Activated naive CD4-positive, alpha-beta T cell treated with anti-CD3 and anti-CD28 coated beads, Interleukin-2, amount 10 ng/mL, durations not matched to agents 7 days and 5 days (primary cell): ENCODE results near the gene OLFM3.

ENCODE experiments used
- CTCF ChIA-PET: fragments of 350-600 bp; sonication (Branson Sonifier 250); formaldehyde crosslinking; loops from one replicate; lab custom pipeline; 2021; ENCODE audit warnings: antibody characterized with exemption; lab: Charles Lee
- DNase-seq: peaks from one replicate; pipeline ENCODE4 v3.0.0-alpha.2; 2020
- H3K27ac Mint-ChIP-seq: one replicate; pipeline ENCODE4 v1.8.0; 2021; ENCODE audit warnings: mild to moderate bottlenecking, moderate library complexity, mixed read lengths
- H3K27me3 Mint-ChIP-seq: one replicate; pipeline ENCODE4 v1.8.0; 2021; ENCODE audit warnings: mild to moderate bottlenecking, mixed read lengths
- H3K36me3 Mint-ChIP-seq: one replicate; pipeline ENCODE4 v1.8.0; 2021; ENCODE audit warnings: mixed read lengths
- H3K4me1 Mint-ChIP-seq: one replicate; pipeline ENCODE4 v1.8.0; 2021; ENCODE audit warnings: mixed read lengths
- H3K4me3 Mint-ChIP-seq: one replicate; pipeline ENCODE4 v1.8.0; 2021; ENCODE audit warnings: mild to moderate bottlenecking, moderate library complexity, mixed read lengths
- H3K9me3 Mint-ChIP-seq: one replicate; pipeline ENCODE4 v1.8.0; 2021; ENCODE audit warnings: mixed read lengths

Gene OLFM3

GRCh38 chr1:101918277-101918676 is 78.4 kb downstream of the OLFM3 start:
- no peak for DNase-seq
- no peaks in the 10 kb centered on the region for H3K36me3 Mint-ChIP-seq
- no peak overlapping the region for H3K27ac Mint-ChIP-seq
- CTCF ChIA-PET: no interaction called here
- H3K4me1 Mint-ChIP-seq: no peaks in the 10 kb centered on the region
- H3K27me3 Mint-ChIP-seq: no peaks in the 10 kb centered on the region
- H3K9me3 Mint-ChIP-seq: no peaks in the 10 kb centered on the region
- no peak overlapping the region for H3K4me3 Mint-ChIP-seq

DNA sequence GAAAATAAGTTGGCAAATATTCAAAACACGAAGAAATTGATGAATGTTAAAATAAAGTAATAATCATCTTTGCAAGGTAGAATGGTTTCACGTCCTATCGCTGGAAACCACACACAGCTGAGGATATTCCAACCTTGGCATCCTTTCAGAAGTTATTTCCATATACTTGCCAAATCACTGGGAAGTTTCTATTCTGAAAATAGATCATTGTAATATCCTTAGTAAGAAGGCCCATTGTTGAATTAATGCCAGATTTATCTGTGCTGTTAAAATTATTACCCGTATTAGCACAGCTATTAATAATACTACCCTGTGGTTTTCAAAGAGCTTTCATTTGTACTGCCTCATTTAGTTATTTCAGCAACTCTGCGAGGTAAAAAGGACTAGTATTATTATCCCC is 81.1 kb downstream of the OLFM3 start:
- Mint-ChIP-seq H3K4me3 (no peak overlapping the region), H3K27ac (no peak overlapping the region), H3K9me3 (no peaks in the 10 kb centered on the region), H3K36me3 (no peaks in the 10 kb centered on the region), H3K4me1 (no peaks in the 10 kb centered on the region), H3K27me3 (no peaks in the 10 kb centered on the region)
- CTCF ChIA-PET: no interaction called here
- DNase-seq: no peak

DNA sequence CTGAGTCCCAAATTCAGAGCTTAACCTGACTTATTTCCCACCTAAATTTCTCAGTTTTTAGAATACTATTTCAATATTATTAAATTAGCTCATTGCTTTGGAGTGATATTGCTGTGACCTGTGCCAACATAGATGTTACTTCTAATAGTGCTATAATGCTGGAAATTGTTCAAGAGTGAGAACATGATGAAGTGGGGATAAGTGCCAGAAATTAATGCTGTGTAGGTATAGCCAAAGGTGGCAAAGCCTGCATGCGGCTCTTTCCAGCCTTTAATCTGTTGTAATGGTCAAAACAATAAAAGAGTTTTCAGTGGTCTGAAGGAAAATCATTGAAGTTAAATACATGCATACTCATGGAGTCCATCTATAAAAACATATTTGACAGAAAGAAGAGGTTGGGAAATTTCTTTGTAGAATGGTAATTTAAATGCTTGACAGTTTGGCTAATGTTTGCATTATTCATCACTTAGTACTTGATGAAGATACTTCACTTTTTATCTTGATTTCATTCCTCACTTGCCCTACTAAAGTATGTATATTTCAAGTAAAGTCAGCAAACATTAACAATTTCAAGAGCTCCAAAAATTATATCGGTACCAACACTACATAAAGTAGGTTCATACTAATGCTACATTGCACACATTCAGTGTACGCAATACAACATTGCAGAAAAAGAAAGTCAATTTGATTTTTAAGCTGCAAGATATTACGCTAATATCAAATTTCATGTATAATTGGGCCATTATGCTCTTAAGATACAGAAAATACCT is 82.1 kb downstream of the OLFM3 start:
- Mint-ChIP-seq H3K36me3 (no peaks in the 10 kb centered on the region), H3K4me1 (no peaks in the 10 kb centered on the region), H3K4me3 (no peak overlapping the region), H3K27ac (no peak overlapping the region), H3K9me3 (no peaks in the 10 kb centered on the region), H3K27me3 (no peaks in the 10 kb centered on the region)
- CTCF ChIA-PET: no interaction called here
- no peak for DNase-seq

GRCh38 chr1:101911894-101912293 is 84.8 kb downstream of the OLFM3 start:
- H3K27ac Mint-ChIP-seq: no peak overlapping the region
- no peaks in the 10 kb centered on the region for H3K36me3 Mint-ChIP-seq
- no peaks in the 10 kb centered on the region for H3K27me3 Mint-ChIP-seq
- H3K4me3 Mint-ChIP-seq: no peak overlapping the region
- no peaks in the 10 kb centered on the region for H3K4me1 Mint-ChIP-seq
- CTCF ChIA-PET: no interaction called here
- no peaks in the 10 kb centered on the region for H3K9me3 Mint-ChIP-seq
- DNase-seq: no peak

DNA sequence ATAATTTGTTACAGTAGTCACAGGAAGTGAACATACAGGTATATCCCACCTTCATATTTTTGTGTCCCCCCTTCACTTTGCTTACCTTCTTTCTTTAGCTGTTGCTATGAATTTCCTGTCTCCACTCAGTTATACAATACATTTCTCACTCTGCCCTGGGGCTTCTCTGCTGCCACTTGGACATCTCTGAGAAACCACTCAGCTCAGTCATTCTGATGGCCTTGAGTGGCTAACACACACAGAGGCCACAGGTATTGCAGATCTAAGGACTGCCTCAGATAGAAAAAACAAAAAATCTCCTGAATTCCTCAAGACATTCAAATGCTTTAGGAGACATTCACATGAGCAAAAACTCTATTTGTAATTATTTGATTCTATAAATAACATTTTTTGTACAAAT is 87.7 kb downstream of the OLFM3 start:
- CTCF ChIA-PET: no interaction called here

DNA sequence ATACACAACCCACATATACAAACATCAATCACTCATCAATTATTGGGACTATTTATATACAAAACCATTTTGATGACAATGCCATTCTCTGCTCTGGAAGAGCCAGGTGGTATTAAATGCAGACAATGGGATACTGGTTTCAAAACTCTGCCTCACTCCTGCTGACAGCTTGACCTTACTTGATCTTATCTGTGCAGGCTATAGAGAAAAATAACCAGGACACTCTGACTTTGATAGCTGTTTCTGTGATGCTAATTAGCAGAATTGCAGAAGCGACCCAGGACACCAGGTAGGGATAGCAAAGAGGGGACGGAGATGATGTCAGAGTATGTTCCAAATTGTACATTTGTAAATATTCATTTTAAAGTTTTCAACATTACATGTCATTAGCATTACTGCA is 89.5 kb downstream of the OLFM3 start:
- CTCF ChIA-PET: no interaction called here
- H3K27me3 Mint-ChIP-seq: no peaks in the 10 kb centered on the region
- H3K27ac Mint-ChIP-seq: no peak overlapping the region
- DNase-seq: no peak
- H3K4me1 Mint-ChIP-seq: no peaks in the 10 kb centered on the region
- H3K36me3 Mint-ChIP-seq: no peaks in the 10 kb centered on the region
- no peaks in the 10 kb centered on the region for H3K9me3 Mint-ChIP-seq
- no peak overlapping the region for H3K4me3 Mint-ChIP-seq

More for the DNA sequence above, 87.7 kb downstream of the OLFM3 start:
- H3K36me3 Mint-ChIP-seq: no peaks in the 10 kb centered on the region
- DNase-seq: no peak
- H3K4me1 Mint-ChIP-seq: no peaks in the 10 kb centered on the region
- H3K27ac Mint-ChIP-seq: no peak overlapping the region
- no peaks in the 10 kb centered on the region for H3K27me3 Mint-ChIP-seq
- no peaks in the 10 kb centered on the region for H3K9me3 Mint-ChIP-seq
- no peak overlapping the region for H3K4me3 Mint-ChIP-seq

- Mint-ChIP-seq H3K27ac (no peak overlapping the region), H3K27me3 (no peaks in the 10 kb centered on the region)
- CTCF ChIA-PET: no interaction called here
Measured at GRCh38 chr1:101905283-101905835, 91.4 kb downstream of the OLFM3 start.

DNA sequence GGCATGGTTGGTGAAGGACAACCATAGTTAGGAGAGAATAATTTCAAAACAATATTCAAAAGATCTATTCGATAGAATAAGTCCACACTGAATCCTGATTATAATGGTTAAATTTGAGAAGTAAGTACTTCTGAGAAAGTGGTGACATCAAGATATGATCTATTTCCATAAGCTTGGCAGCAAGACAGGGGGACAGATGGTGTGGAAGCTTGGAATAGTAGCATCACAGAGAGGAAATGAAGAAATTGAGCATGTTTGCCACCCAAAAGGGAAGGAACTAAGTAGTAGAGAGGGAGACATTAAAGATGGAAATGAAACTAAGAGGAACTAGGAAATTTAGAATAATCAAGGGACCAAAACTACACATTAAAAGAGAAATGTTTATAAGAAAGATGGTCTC is 94.5 kb downstream of the OLFM3 start:
- H3K27me3 Mint-ChIP-seq: no peaks in the 10 kb centered on the region
- CTCF ChIA-PET: no interaction called here
- no peak overlapping the region for H3K27ac Mint-ChIP-seq
- no peak for DNase-seq
- no peaks in the 10 kb centered on the region for H3K4me1 Mint-ChIP-seq
- no peak overlapping the region for H3K4me3 Mint-ChIP-seq
- H3K36me3 Mint-ChIP-seq: no peaks in the 10 kb centered on the region
- H3K9me3 Mint-ChIP-seq: no peaks in the 10 kb centered on the region

More at GRCh38 chr1:101905283-101905835, 91.4 kb downstream of the OLFM3 start:
- Mint-ChIP-seq H3K4me3 (no peak overlapping the region), H3K9me3 (no peaks in the 10 kb centered on the region), H3K4me1 (no peaks in the 10 kb centered on the region), H3K36me3 (no peaks in the 10 kb centered on the region)
- no peak for DNase-seq

DNA sequence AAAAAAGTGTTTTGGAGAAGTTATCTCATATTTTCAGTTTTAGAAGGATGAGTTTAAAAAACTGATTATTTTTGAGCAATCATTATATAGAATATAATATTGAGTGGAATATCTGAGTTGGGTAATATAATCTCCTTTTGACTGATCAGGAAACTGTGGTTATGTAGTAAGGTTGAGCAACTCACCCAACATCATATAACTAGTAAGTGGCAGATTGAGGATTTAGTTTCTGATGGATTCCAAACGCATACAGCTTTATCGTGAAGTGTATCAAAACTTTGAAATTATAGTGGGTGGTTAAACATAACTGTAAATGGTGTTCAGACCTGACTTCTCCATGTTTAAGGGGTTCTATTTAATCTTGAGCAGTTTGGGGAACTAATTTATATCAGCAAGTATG is 98.6 kb downstream of the OLFM3 start:
- Mint-ChIP-seq H3K4me1 (no peaks in the 10 kb centered on the region), H3K27me3 (no peaks in the 10 kb centered on the region), H3K4me3 (no peak overlapping the region), H3K36me3 (no peaks in the 10 kb centered on the region), H3K27ac (no peak overlapping the region), H3K9me3 (no peaks in the 10 kb centered on the region)
- no peak for DNase-seq
- CTCF ChIA-PET: no interaction called here

DNA sequence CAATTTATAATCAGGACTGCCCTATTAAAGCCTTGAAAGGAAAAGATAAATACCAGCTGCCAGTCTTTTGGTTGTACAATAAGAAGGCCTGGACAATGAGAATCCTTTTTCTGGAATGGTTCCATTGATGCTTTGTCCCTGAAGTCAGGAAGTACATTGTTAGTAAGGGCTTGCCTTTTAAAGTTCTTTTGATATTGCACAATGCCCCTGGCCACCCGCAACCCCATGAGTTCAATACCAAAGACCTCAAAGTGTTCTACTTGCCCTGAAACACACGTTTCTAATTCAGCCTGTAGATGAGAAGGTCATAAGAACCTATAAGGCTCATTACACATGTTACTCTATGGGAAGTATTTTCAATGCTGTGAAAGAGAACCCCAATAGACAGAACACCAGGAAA is 112.1 kb downstream of the OLFM3 start:
- no peak for DNase-seq
- H3K27ac Mint-ChIP-seq: no peak overlapping the region
- CTCF ChIA-PET: no interaction called here
- no peaks in the 10 kb centered on the region for H3K4me1 Mint-ChIP-seq
- H3K27me3 Mint-ChIP-seq: no peaks in the 10 kb centered on the region
- H3K9me3 Mint-ChIP-seq: no peaks in the 10 kb centered on the region
- H3K36me3 Mint-ChIP-seq: no peaks in the 10 kb centered on the region
- no peak overlapping the region for H3K4me3 Mint-ChIP-seq

DNA sequence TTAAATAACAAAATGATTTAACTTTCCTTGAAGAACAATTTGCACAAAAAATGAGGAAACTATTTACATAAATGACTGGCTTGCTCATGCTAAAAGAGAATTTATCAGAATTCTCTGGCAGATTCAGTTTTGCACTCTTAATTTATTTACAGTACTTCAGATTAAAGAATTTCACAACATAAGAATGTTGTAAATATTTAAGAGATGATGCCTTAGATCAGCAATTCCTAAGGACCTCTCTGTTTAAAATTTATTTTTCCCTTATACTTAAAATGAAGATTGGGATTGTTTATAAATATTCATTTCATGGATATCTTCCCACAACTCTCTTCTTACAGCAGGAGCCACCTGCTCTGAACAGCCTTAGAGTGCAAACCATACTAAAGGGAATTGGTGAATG is 120.8 kb downstream of the OLFM3 start:
- DNase-seq: no peak
- Mint-ChIP-seq H3K36me3 (no peaks in the 10 kb centered on the region), H3K27me3 (no peaks in the 10 kb centered on the region), H3K4me3 (no peak overlapping the region), H3K4me1 (no peaks in the 10 kb centered on the region), H3K9me3 (no peaks in the 10 kb centered on the region), H3K27ac (no peak overlapping the region)
- CTCF ChIA-PET: interaction anchor here (0.6 kb wide), 1 partner anchor 185 kb away, joined by 3 read pairs; no protein-coding TSS in a partner anchor

GRCh38 chr1:101873672-101874071 is 123.1 kb downstream of the OLFM3 start:
- Mint-ChIP-seq H3K27me3 (no peaks in the 10 kb centered on the region), H3K27ac (no peak overlapping the region), H3K4me3 (no peak overlapping the region), H3K4me1 (no peaks in the 10 kb centered on the region), H3K9me3 (no peaks in the 10 kb centered on the region), H3K36me3 (no peaks in the 10 kb centered on the region)
- CTCF ChIA-PET: no interaction called here
- no peak for DNase-seq

- Mint-ChIP-seq H3K27me3 (no peaks in the 10 kb centered on the region), H3K27ac (no peak overlapping the region), H3K4me1 (no peaks in the 10 kb centered on the region), H3K36me3 (no peaks in the 10 kb centered on the region), H3K4me3 (no peak overlapping the region), H3K9me3 (no peaks in the 10 kb centered on the region)
- CTCF ChIA-PET: no interaction called here
- DNase-seq: no peak
Measured at GRCh38 chr1:101859941-101860340, 136.8 kb downstream of the OLFM3 start.

DNA sequence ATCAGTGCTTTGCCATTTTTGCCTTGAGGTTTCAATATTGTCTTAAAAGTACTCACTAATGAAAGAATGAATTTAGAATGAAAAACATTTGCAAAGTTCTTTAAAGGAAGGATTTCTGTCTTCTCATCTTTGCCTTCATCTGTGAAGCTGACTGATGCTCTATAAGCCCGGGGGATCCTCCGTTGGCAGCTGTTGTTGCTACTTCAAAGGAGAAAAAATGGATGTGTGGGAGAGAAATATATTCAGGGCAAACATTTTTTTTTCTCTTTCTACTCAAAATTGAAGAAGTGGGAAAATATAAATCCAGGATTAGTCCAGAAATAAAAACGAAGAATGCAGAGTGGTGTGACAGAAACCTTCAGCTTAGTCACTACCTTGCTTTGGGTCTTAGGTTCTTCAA is 142.5 kb downstream of the OLFM3 start:
- no peak overlapping the region for H3K4me3 Mint-ChIP-seq
- H3K9me3 Mint-ChIP-seq: no peaks in the 10 kb centered on the region
- no peaks in the 10 kb centered on the region for H3K36me3 Mint-ChIP-seq
- H3K27ac Mint-ChIP-seq: no peak overlapping the region
- no peak for DNase-seq
- CTCF ChIA-PET: no interaction called here
- H3K27me3 Mint-ChIP-seq: no peaks in the 10 kb centered on the region
- H3K4me1 Mint-ChIP-seq: no peaks in the 10 kb centered on the region

- no peak for DNase-seq
- Mint-ChIP-seq H3K4me1 (no peaks in the 10 kb centered on the region), H3K27ac (no peak overlapping the region), H3K9me3 (no peaks in the 10 kb centered on the region), H3K4me3 (no peak overlapping the region), H3K27me3 (no peaks in the 10 kb centered on the region), H3K36me3 (no peaks in the 10 kb centered on the region)
- CTCF ChIA-PET: no interaction called here
Measured at GRCh38 chr1:101852936-101853335, 143.8 kb downstream of the OLFM3 start.
